ENCODE measurements around the gene XPNPEP2. TPM values are rescaled to one million over a fixed set of nuclear protein-coding genes. Genes with fewer than 3 reads are reported as not detected.

XPNPEP2 gene
- total RNA-seq, 1 experiment from 2014 or later, result 0.11 TPM

- Mint-ChIP-seq H3K27ac (no peak overlapping the region), H3K4me3 (no peak overlapping the region), H3K36me3 (no peaks in the 10 kb centered on the region), H3K27me3 (ENCODE audit: low read depth) (peaks cover 2% of the 10 kb centered on the region; the same call in 1 of the 2 replicates), H3K9me3 (no peaks in the 10 kb centered on the region), H3K4me1 (peaks cover 10% of the 10 kb centered on the region)
- ChIA-PET CTCF (interaction anchor here (0.7 kb wide), 1 partner anchor 21 kb away, joined by 3 read pairs; no protein-coding TSS in a partner anchor), POLR2A (no interaction called here)
- ATAC-seq (no peak), DNase-seq (ENCODE audit: low spot score) (no peak)
- no peak for TF ChIP-seq GABPB1 (CRISPR knock-in tag; IDR thresholded peaks at IDR 0.05)
- no peak for TF ChIP-seq NFATC4 (CRISPR knock-in tag; IDR thresholded peaks at IDR 0.05)
- no peak for TF ChIP-seq ETV6 (CRISPR knock-in tag; IDR thresholded peaks at IDR 0.05)
- TF ChIP-seq NFE2L1 (CRISPR knock-in tag; IDR thresholded peaks at IDR 0.05), result no peak
- TF ChIP-seq E2F5 (CRISPR knock-in tag; IDR thresholded peaks at IDR 0.05), result no peak
- TF ChIP-seq HMGA2 (CRISPR knock-in tag; IDR thresholded peaks at IDR 0.05), result no peak
- no peak for TF ChIP-seq ZBTB43 (CRISPR knock-in tag; IDR thresholded peaks at IDR 0.05)
- no peak for TF ChIP-seq ERG (CRISPR knock-in tag; IDR thresholded peaks at IDR 0.05)
- no peak for TF ChIP-seq ZNF425 (CRISPR knock-in tag; conservative IDR thresholded peaks at IDR 0.05)
- no peak for TF ChIP-seq CBFB (CRISPR knock-in tag; IDR thresholded peaks at IDR 0.05; ENCODE audit: low read depth)
These were observed 38.6 kb downstream of the XPNPEP2 start for GRCh38 chrX:129777218-129778030.

GRCh38 chrX:129779086-129779672, 40.4 kb downstream of the XPNPEP2 start:
- Mint-ChIP-seq H3K27me3 (ENCODE audit: low read depth) (peaks cover 2% of the 10 kb centered on the region; the same call in 1 of the 2 replicates), H3K9me3 (no peaks in the 10 kb centered on the region), H3K36me3 (no peaks in the 10 kb centered on the region), H3K27ac (no peak overlapping the region), H3K4me1 (peaks cover 5% of the 10 kb centered on the region), H3K4me3 (no peak overlapping the region)
- CTCF ChIA-PET, result no interaction called here
- DNase-seq (ENCODE audit: low spot score) (no peak), ATAC-seq (no peak)
- POLR2A ChIA-PET, result no interaction called here
- no peak for TF ChIP-seq NFATC4 (CRISPR knock-in tag; IDR thresholded peaks at IDR 0.05)
- no peak for TF ChIP-seq PREB (CRISPR knock-in tag; IDR thresholded peaks at IDR 0.05; ENCODE audit: borderline replicate concordance)
- no peak for TF ChIP-seq PRDM15 (CRISPR knock-in tag; IDR thresholded peaks at IDR 0.05)
- no peak for TF ChIP-seq STAT6 (CRISPR knock-in tag; conservative IDR thresholded peaks at IDR 0.05; ENCODE audit: low read depth)
- TF ChIP-seq PRRX2 (CRISPR knock-in tag; IDR thresholded peaks at IDR 0.05), result no peak
- no peak for TF ChIP-seq JAZF1 (CRISPR knock-in tag; IDR thresholded peaks at IDR 0.05)
- TF ChIP-seq SOX15 (CRISPR knock-in tag; IDR thresholded peaks at IDR 0.05), result no peak
- TF ChIP-seq ZNF232 (CRISPR knock-in tag; IDR thresholded peaks at IDR 0.05), result no peak
- TF ChIP-seq ZNF425 (CRISPR knock-in tag; conservative IDR thresholded peaks at IDR 0.05), result no peak
